WI38 (cell line): ENCODE measurements around the gene NCKAP1.
"Not testable (repeated sequence)": the region's sequence is repeated elsewhere in the genome, so short reads cannot be mapped to it uniquely, and the experiment has no call there.

Source experiments
- H3K4me3 ChIP-seq: 2 replicates; pipeline ENCODE4 v1.5.1; 2011; ENCODE audit warnings: low read depth, mild to moderate bottlenecking, control low read depth, low read length
- CTCF ChIP-seq: IDR thresholded peaks from 2 replicates; pipeline ENCODE4 v1.5.1; 2012; ENCODE audit warnings: low read depth, mild to moderate bottlenecking, control low read depth, low read length

The NCKAP1 gene

GRCh38 chr2:182973441-182974352 is 64.6 kb downstream of the NCKAP1 start:
- H3K4me3 ChIP-seq = no peak overlapping the region
- TF ChIP-seq CTCF = no peak

GRCh38 chr2:182972548-182972942 is 65.7 kb downstream of the NCKAP1 start:
- no peak overlapping the region for H3K4me3 ChIP-seq
- no peak for TF ChIP-seq CTCF

- H3K4me3 ChIP-seq = no peak overlapping the region
- no peak for TF ChIP-seq CTCF
These were observed 66.3 kb downstream of the NCKAP1 start for GRCh38 chr2:182971820-182972547.

- H3K4me3 ChIP-seq = no peak overlapping the region
- no peak for TF ChIP-seq CTCF
These were observed 67.8 kb downstream of the NCKAP1 start for GRCh38 chr2:182970486-182970885.

- TF ChIP-seq CTCF = no peak
These were observed 69.8 kb downstream of the NCKAP1 start for GRCh38 chr2:182968493-182968892.

GRCh38 chr2:182966356-182966755 is 71.9 kb downstream of the NCKAP1 start:
- H3K4me3 ChIP-seq = not testable (repeated sequence)

More at GRCh38 chr2:182968493-182968892, 69.8 kb downstream of the NCKAP1 start:
- no peak overlapping the region for H3K4me3 ChIP-seq

- no peak for TF ChIP-seq CTCF
- H3K4me3 ChIP-seq = no peak overlapping the region
These were observed 75.6 kb downstream of the NCKAP1 start for GRCh38 chr2:182962641-182963040.

- H3K4me3 ChIP-seq = not testable (repeated sequence)
These were observed 77.4 kb downstream of the NCKAP1 start for GRCh38 chr2:182960869-182961268.
